ENCODE measurements around the gene CELSR1. TPM values are rescaled to one million over a fixed set of nuclear protein-coding genes. Genes with fewer than 3 reads are reported as not detected.
"Not testable (repeated sequence)": the region's sequence is repeated elsewhere in the genome, so short reads cannot be mapped to it uniquely, and the experiment has no call there.

The CELSR1 gene
- total RNA-seq, 2 experiments from 2014 or later: 0.31 to 0.33 TPM

DNA sequence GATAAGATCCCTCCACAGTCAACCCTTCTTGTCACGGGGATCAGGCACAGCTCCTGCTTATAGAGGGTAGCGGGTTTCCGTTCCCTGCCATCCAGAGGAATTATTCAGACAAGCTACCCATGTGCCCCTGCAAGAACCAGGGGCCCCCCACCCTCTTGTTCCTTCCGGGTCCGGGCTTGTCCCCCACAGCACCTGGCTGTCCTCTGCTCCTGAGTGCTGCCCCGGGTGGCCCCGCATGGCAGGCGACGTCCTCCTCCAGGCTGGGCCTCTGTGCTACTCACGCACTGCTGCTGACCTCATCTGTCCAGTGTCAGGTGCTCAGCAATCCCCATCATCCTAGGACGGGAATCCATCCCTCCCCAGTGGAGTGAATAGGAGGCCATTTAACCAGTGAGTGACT lies 24.7 kb downstream of the CELSR1 start:
- peaks cover 5% of the 10 kb centered on the region for H3K4me1 Mint-ChIP-seq
- POLR2A ChIA-PET: no interaction called here
- no peak overlapping the region for H3K4me3 Mint-ChIP-seq
- ATAC-seq (ENCODE audit: low read depth): no peak
- no peaks in the 10 kb centered on the region for H3K36me3 Mint-ChIP-seq
- no peak for DNase-seq
- no peaks in the 10 kb centered on the region for H3K9me3 Mint-ChIP-seq
- H3K27me3 Mint-ChIP-seq: peaks cover 3% of the 10 kb centered on the region
- H3K27ac Mint-ChIP-seq: no peak overlapping the region

DNA sequence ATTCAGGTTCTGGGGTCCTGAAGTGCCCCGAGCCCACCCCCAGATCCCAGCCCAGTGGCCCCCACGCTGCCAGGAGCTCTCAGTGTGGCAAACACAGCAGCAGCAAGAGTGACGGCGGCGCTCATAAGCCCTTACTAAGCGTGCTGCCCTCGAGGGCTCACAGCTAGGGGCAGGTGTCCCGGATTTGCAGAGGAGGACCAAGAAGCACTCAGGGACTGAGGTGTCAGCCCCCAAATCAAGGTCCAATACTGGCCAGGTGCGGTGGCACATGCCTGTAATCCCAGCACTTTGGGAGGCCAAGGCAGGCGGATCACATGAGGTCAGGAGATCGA lies 25.4 kb downstream of the CELSR1 start:
- DNase-seq: no peak
- no peak overlapping the region for H3K27ac Mint-ChIP-seq
- peaks cover 3% of the 10 kb centered on the region for H3K27me3 Mint-ChIP-seq
- H3K9me3 Mint-ChIP-seq: no peaks in the 10 kb centered on the region
- H3K36me3 Mint-ChIP-seq: no peaks in the 10 kb centered on the region
- ATAC-seq (ENCODE audit: low read depth): no peak
- POLR2A ChIA-PET: no interaction called here
- H3K4me1 Mint-ChIP-seq: peaks cover 5% of the 10 kb centered on the region
- H3K4me3 Mint-ChIP-seq: no peak overlapping the region

DNA sequence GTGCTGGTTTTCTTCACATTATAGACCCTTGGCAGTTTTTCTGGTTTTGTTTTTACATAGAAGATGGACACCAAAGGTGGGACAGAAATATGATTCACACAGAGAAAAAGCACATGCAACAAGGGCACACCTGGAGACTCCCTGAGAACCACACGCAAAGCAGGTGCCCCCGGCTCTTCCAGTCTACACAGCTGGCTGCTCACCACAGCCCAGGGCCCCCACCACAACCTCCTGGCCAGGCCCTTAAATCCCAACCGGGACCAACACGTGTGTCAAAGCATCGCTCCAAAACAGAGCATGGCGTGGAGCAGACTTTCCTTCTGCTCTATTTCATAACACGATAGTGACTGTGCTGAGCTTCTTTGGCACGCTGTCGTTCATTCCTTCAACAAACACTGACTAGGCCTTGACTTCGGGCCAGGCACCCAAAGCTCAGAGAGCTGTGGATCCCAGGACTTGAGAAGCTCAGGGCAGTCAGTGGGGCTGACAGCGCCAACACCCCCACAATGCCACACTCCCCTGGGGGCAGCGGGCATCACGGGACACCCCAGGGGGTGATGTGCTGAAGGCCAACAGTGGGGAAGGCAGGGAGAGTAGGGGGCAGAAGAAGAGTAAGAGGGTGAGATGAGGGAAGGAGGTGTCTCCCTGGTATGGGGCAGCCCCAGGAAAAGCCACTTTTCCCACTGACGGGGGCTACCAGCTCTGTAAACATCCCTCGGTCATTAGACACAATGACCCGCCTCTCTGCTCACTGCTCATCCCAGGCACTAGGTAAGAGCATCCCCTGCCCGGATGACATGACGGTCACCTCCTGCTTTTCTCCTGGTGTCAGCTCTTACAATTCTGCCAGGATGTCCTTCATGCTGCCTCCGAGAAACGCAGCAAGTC lies 26.0 kb downstream of the CELSR1 start:
- POLR2A ChIA-PET: no interaction called here
- H3K36me3 Mint-ChIP-seq: no peaks in the 10 kb centered on the region
- H3K4me1 Mint-ChIP-seq: peaks cover 5% of the 10 kb centered on the region
- no peak overlapping the region for H3K27ac Mint-ChIP-seq
- no peaks in the 10 kb centered on the region for H3K9me3 Mint-ChIP-seq
- H3K27me3 Mint-ChIP-seq: peaks cover 3% of the 10 kb centered on the region
- ATAC-seq (ENCODE audit: low read depth) (no peak), DNase-seq (no peak)
- H3K4me3 Mint-ChIP-seq: no peak overlapping the region

DNA sequence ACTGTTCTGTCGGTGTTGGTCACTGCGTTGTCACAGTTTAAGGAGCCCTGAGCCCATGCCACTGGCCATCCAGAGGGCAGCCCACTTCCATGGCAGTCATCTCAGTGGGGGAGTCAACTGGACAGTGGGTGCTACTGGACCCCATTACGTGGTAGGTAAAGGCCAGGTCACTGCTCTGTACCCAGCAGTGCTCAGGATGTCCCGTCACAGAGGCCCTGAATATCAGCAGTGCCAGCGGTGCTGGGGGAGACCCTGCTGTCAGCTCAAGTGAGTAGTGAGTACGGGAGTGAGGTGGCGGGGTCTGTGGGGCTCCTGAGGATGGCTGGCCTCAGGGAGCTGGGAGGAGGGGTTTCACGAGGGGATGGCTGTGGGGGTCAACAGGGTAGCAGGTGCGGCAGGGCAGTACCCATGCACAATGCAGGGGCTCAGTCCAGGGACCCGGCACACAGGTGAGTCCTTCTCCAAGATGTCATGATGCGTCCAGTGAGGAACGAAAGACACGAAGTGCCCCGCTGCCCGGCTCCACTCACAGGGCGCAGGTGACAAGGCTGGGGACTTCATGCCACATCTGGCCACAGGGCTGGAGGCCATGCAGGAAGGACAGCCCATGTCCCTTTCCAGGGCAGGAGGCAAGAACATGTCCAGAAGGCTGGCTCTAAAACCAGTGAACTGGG lies 27.9 kb downstream of the CELSR1 start:
- H3K9me3 Mint-ChIP-seq: no peaks in the 10 kb centered on the region
- POLR2A ChIA-PET: no interaction called here
- H3K27ac Mint-ChIP-seq: no peak overlapping the region
- peaks cover 3% of the 10 kb centered on the region for H3K27me3 Mint-ChIP-seq
- ATAC-seq (ENCODE audit: low read depth) (no peak), DNase-seq (no peak)
- H3K4me1 Mint-ChIP-seq: peaks cover 5% of the 10 kb centered on the region
- no peak overlapping the region for H3K4me3 Mint-ChIP-seq
- no peaks in the 10 kb centered on the region for H3K36me3 Mint-ChIP-seq

DNA sequence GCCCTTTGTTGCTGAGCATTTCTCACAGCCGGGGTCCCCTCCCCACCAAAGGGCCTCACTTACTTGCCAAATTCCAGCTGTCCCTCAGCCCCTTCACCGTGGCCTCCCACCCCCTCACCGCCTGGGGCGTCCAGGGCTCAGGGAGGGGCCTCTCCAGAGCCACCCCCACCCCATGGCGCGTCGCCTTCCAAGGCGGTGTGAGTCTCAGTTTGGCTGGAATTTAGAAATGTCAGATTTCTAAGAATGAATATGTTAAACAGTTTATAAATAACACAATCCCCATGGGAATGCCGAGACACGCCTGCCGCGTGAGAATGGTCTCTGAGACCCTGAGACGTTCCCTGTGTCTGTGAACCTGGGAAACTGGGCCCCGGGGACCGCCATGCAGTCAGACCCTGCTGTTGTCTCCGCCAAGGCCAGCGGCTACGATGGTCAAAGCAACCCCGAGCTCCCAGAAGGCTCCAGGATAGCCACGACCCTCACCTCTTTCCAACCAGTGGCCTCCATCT lies 28.9 kb downstream of the CELSR1 start:
- no peak for DNase-seq
- no peak for ATAC-seq (ENCODE audit: low read depth)
- Mint-ChIP-seq H3K4me3 (no peak overlapping the region), H3K27ac (no peak overlapping the region), H3K4me1 (peaks cover 5% of the 10 kb centered on the region), H3K36me3 (no peaks in the 10 kb centered on the region), H3K27me3 (peaks cover 3% of the 10 kb centered on the region), H3K9me3 (no peaks in the 10 kb centered on the region)
- POLR2A ChIA-PET: no interaction called here

DNA sequence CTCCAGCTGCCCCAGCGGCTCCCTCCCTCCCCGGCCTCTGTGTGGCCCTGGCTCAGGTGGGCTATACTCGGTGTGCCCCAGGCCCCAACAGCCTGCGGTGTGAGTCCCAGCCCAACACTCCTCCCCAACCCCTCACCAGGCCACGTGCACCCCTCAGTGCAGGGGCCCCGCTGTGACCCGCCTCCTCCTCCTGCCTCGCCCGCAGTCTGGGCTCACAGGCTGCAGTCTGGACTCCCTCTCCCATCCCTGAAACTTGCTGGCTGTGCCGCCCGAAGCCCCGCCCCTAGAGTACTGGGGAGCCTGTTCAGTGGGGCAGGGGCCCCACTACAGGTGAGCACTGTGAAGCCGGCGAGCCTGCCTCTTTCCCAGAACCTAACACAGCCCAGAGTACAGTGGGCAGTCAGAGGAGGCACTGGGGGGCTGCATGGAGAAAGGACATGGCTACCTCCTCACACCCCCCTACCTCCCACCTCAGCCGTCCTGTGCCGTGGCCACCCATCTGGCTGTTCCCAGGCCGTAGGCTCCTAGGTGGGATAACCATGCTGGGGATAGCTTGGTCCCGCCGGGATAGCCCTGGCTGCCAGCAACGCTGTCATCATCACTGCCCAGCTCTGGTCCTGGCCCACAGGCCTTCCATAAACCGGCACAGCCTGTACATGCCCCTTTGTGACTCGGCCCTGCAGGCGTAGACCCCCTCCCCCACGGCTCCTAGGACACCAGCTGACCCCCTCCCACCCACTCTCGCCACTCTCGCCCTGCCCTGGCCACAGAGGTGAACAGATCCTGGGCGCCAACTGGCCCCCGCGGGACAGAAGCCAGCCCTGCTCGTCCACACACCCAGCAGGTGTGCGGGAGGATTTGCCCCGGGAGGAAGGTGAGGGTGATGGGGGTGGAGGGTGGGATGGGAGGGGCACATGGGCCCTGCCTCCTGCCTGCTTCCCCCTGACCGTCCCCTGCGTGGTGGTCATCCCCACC lies 29.7 kb downstream of the CELSR1 start:
- ATAC-seq (ENCODE audit: low read depth): no peak
- peaks cover 3% of the 10 kb centered on the region for H3K27me3 Mint-ChIP-seq
- peaks cover 5% of the 10 kb centered on the region for H3K4me1 Mint-ChIP-seq
- H3K27ac Mint-ChIP-seq: no peak overlapping the region
- no peaks in the 10 kb centered on the region for H3K9me3 Mint-ChIP-seq
- no peaks in the 10 kb centered on the region for H3K36me3 Mint-ChIP-seq
- no peak overlapping the region for H3K4me3 Mint-ChIP-seq
- POLR2A ChIA-PET: no interaction called here
- no peak for DNase-seq

DNA sequence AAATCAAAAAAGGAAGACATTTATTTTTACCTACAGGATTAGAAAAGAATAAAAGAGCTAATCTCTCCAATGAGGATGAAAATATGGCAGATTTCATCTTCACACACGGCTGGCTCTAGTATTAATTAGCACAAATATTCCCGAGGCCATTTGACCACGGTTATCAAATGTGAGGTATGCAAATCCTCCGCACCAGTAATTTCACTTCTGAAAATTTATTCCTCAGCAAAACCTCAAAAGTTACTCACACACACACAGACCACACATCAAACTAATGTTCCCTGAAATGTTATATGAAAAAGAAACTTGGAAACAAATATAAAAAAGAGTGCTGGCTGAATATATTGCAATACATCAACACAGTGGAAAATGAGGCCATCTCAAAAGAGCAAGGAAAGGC lies 32.8 kb downstream of the CELSR1 start:
- no peak overlapping the region for H3K27ac Mint-ChIP-seq
- DNase-seq: no peak
- no peak overlapping the region for H3K4me3 Mint-ChIP-seq
- no peak for ATAC-seq (ENCODE audit: low read depth)
- H3K4me1 Mint-ChIP-seq: peaks cover under 1% of the 10 kb centered on the region
- POLR2A ChIA-PET: interaction anchor here (0.7 kb wide), 1 partner anchor 592 kb away, joined by 4 read pairs; no protein-coding TSS in a partner anchor
- no peaks in the 10 kb centered on the region for H3K36me3 Mint-ChIP-seq
- no peaks in the 10 kb centered on the region for H3K9me3 Mint-ChIP-seq
- peaks cover 17% of the 10 kb centered on the region for H3K27me3 Mint-ChIP-seq

DNA sequence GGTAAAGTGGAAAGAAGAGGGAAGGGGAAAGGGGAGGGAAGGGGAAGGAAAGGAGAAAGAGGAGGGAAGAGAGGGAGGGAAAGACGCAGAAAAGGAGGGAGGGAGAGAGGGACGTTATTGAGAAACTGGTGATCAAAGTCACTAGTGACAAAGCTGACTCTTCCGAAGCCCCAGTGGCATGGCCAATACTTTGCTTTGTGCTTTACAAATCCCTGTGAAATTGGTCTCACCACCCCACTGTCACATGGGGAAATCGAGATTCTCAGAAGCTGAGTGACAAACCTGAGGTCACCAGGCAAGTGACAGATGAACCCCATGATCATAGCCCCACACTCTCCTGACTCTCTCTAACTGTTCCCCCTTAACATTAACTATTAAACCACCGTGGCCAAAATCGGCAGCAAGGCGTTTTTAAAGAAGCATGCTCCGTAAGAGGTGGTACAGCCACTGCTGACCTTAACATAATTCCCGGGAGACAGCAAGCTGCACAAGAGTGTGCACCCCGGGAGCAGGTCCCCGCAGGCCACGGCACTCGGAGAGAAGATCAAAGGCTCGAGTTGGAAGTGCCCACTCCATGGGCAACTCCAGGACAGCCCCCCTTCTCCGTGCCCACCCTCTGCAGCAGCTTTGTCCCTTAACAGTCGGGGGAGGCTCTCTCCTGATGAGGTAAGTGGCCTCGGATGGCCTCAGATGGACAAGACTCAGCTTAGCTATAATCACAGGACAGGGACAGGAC lies 34.8 kb downstream of the CELSR1 start:
- ATAC-seq (ENCODE audit: low read depth): no peak

DNA sequence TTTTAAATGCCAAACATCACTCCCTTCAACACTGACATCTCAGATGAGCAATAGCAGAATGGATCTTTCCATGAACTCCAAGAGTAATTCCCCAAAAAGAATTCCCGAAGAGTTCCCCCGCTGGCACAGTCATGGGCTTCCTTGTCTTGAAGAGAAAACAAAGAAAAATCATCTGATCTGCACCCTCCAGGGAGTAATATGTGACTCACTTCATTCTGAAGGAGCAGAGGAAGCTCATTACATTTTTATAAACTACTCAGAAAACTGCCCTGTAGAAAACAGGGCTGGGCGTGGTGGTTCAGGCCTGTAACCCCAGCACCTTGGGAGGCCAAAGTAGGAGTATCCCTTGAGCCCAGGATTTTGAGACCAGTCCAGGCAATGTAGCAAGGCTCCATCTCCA lies 35.7 kb downstream of the CELSR1 start:
- Mint-ChIP-seq H3K9me3 (no peaks in the 10 kb centered on the region), H3K4me3 (no peak overlapping the region), H3K27ac (no peak overlapping the region), H3K27me3 (peaks cover 30% of the 10 kb centered on the region), H3K4me1 (peaks cover 8% of the 10 kb centered on the region), H3K36me3 (no peaks in the 10 kb centered on the region)
- ATAC-seq (ENCODE audit: low read depth) (no peak), DNase-seq (no peak)
- POLR2A ChIA-PET: no interaction called here

More for the DNA sequence above, 34.8 kb downstream of the CELSR1 start:
- DNase-seq: no peak
- H3K36me3 Mint-ChIP-seq: no peaks in the 10 kb centered on the region
- no peak overlapping the region for H3K4me3 Mint-ChIP-seq
- no peaks in the 10 kb centered on the region for H3K9me3 Mint-ChIP-seq
- POLR2A ChIA-PET: no interaction called here
- no peak overlapping the region for H3K27ac Mint-ChIP-seq
- peaks cover 8% of the 10 kb centered on the region for H3K4me1 Mint-ChIP-seq
- H3K27me3 Mint-ChIP-seq: peaks cover 30% of the 10 kb centered on the region

DNA sequence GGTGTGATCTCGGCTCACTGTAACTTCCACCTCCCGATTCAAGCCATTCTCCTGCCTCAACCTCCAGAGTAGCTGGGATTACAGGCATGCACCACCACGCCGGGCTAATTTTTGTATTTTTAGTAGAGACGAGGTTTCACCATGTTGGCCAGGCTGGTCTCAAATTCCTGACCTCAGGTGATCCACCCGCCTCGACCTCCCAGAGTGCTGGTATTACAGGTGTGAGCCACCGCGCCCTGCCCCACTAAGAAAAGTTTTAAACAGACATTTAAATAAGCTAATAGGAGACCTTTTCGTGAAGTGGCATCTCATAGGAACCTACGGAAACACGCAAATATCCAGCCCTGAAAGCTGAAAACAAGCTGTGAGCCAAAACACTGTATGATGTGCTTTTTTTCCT lies 36.2 kb downstream of the CELSR1 start:
- POLR2A ChIA-PET; H3K4me1 Mint-ChIP-seq; H3K9me3 Mint-ChIP-seq; H3K27ac Mint-ChIP-seq; DNase-seq; H3K36me3 Mint-ChIP-seq; ATAC-seq (ENCODE audit: low read depth); H3K4me3 Mint-ChIP-seq: not testable (repeated sequence)
- H3K27me3 Mint-ChIP-seq: peaks cover 30% of the 10 kb centered on the region

DNA sequence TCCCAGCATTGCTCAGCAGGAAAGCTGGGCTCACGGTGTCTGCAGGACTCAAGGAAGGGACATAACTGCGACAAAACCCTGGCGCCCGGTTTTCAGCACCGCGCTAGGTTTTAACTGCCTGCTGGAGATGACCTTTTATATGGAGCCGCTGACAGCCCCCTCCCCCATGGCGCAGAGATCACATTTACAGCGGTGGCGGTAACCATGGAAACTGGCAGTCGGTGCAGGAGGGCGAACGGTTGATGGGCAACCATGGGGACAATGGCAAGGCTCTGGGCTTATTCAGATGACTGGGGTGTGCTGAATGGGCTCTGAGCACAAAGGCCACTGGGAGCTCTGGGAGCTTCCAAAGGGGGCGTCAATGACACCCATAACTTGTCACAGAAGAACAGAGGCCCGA lies 37.2 kb downstream of the CELSR1 start:
- Mint-ChIP-seq H3K36me3 (no peaks in the 10 kb centered on the region), H3K4me3 (no peak overlapping the region), H3K27ac (no peak overlapping the region), H3K4me1 (peaks cover 8% of the 10 kb centered on the region), H3K9me3 (no peaks in the 10 kb centered on the region), H3K27me3 (peaks cover 30% of the 10 kb centered on the region)
- ATAC-seq (ENCODE audit: low read depth): no peak
- no peak for DNase-seq
- POLR2A ChIA-PET: no interaction called here

DNA sequence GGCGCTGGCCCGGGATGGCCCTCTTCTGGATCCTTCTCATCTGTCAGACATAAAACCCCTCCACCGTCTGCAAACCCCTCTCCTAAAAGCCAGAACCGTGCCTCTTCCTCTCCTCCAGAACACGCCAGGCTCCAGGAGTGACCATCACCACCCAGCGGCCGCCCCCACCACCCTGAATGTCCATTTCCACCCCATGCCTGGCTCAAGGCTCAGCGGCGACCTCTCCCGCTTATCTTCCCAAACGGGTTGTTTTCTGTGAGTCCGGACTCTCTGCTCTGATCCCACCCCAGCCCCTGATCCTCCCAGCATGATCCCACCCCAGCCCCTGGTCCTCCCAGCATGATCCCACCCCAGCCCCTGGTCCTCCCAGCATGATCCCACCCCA lies 37.6 kb downstream of the CELSR1 start:
- Mint-ChIP-seq H3K36me3 (no peaks in the 10 kb centered on the region), H3K27ac (no peak overlapping the region), H3K27me3 (peaks cover 30% of the 10 kb centered on the region), H3K4me1 (peaks cover 8% of the 10 kb centered on the region), H3K9me3 (no peaks in the 10 kb centered on the region), H3K4me3 (no peak overlapping the region)
- no peak for ATAC-seq (ENCODE audit: low read depth)
- POLR2A ChIA-PET: interaction anchor here (0.6 kb wide), 1 partner anchor 77 kb away, joined by 3 read pairs; no protein-coding TSS in a partner anchor
- no peak for DNase-seq

DNA sequence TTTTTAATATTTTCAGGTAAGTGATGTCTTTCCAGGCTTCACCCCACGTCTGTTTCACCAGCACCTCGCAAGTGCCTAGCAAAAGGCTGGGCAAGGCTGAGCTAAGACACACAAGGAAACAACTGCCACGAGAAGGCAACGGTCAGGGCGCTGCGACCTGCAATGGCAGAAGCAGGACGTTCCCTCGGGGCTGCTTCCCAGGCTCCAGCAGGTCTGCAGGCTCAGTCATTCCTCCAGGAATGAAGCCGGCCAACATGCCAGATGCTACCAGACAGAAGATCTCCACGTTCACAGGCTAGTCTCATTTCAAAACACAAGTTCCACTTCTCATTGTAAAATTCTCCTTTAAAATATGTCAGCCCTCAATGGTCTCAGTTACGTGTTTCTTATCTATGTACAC lies 45.5 kb downstream of the CELSR1 start:
- Mint-ChIP-seq H3K4me3 (no peak overlapping the region), H3K4me1 (no peaks in the 10 kb centered on the region), H3K27ac (no peak overlapping the region)

More for the DNA sequence above, 45.5 kb downstream of the CELSR1 start:
- no peaks in the 10 kb centered on the region for H3K36me3 Mint-ChIP-seq
- POLR2A ChIA-PET: no interaction called here
- no peak for DNase-seq
- ATAC-seq (ENCODE audit: low read depth): no peak
- peaks cover 10% of the 10 kb centered on the region for H3K27me3 Mint-ChIP-seq
- H3K9me3 Mint-ChIP-seq: no peaks in the 10 kb centered on the region

Data from activated naive CD8-positive, alpha-beta T cell treated with anti-CD3 and anti-CD28 coated beads, Interleukin-2, amount 10 ng/mL, durations not matched to agents 7 days and 5 days (primary cell).